ENCODE results near the gene DDIT3.

DNA sequence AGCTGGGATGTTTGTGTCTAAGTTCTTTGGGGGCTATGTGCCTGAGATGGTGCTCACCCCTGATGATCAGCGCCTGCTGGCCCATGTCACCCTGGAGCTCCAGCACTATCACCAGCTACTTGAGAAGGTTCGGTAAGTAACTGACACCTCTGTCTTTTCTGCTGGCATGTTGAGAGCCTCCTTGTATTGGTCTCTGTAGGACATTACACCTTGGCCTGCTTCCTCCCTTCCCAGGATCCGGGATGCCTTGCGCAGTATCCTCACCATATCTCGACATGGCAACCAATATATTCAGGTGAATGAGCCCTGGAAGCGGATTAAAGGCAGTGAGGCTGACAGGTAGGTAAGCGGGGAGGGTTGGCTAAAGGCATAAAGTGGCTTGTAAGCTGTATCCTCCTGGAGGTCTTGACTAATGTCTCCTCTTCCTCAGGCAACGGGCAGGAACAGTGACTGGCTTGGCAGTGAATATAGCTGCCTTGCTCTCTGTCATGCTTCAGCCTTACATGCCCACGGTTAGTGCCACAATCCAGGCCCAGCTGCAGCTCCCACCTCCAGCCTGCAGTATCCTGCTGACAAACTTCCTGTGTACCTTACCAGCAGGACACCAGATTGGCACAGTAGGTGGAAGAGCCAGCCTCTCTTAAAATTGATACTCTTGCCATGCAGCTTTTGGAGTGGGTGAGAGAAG lies 5.5 kb downstream of the DDIT3 start:
- TF ChIP-seq, protein P1, sequence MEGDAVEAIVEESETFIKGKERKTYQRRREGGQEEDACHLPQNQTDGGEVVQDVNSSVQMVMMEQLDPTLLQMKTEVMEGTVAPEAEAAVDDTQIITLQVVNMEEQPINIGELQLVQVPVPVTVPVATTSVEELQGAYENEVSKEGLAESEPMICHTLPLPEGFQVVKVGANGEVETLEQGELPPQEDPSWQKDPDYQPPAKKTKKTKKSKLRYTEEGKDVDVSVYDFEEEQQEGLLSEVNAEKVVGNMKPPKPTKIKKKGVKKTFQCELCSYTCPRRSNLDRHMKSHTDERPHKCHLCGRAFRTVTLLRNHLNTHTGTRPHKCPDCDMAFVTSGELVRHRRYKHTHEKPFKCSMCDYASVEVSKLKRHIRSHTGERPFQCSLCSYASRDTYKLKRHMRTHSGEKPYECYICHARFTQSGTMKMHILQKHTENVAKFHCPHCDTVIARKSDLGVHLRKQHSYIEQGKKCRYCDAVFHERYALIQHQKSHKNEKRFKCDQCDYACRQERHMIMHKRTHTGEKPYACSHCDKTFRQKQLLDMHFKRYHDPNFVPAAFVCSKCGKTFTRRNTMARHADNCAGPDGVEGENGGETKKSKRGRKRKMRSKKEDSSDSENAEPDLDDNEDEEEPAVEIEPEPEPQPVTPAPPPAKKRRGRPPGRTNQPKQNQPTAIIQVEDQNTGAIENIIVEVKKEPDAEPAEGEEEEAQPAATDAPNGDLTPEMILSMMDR (IDR thresholded peaks at IDR 0.05 in 8 of 11, conservative IDR thresholded peaks at IDR 0.05 in 3 of 11): no peak
- no peak for TF ChIP-seq POLR2AphosphoS5 (IDR thresholded peaks at IDR 0.05)

All from spleen (tissue), 7 donors.